BE2C (cell line): ENCODE results near the gene TMEM151B.

Source experiments
- DNase-seq: peaks from one replicate; pipeline ENCODE4 v3.0.0-alpha.2; 2020
- H3K27me3 ChIP-seq: fragments of 250-450 bp; sonication (Bioruptor Pico); 2 replicates; pipeline ENCODE4 v1.5.1; 2020; ENCODE audit warnings: mild to moderate bottlenecking
- H3K36me3 ChIP-seq: fragments of 250-450 bp; sonication (Bioruptor Pico); 2 replicates; pipeline ENCODE4 v1.5.1; 2020; ENCODE audit warnings: mild to moderate bottlenecking
- H3K4me1 ChIP-seq: fragments of 250-450 bp; sonication (Bioruptor Pico); 2 replicates; pipeline ENCODE4 v1.5.1; 2020
- H3K4me3 ChIP-seq: 2 replicates; pipeline ENCODE4 v1.5.1; 2011; ENCODE audit warnings: low read depth, low read length
- H3K9me3 ChIP-seq: fragments of 250-450 bp; sonication (Bioruptor Pico); 2 replicates; pipeline ENCODE4 v1.5.1; 2020
- TF ChIP-seq, protein P1 (sequence below): IDR thresholded peaks from 2 replicates; pipeline ENCODE4 v1.5.1; 2012; ENCODE audit warnings: mild to moderate bottlenecking, low read depth, low read length

TMEM151B gene

DNA sequence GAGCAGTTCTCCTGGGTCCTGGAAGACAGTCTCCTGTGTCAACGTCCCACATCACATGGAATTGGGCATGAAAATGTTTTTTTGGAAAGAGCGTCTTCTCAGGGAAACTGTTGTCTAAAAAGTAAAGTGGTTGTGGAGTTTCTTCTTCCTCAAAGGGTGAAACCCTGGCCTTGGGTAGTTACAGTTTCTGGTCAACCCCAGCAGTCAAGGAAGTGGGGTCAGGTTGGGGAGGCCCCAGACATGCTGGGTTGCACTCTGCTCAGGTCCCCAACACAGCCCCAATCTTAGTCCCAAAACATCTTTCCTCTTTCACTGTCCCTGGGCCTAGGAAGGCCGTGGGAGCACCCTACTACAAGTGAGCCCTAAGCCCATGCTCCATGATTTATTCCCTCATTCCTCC lies 3.9 kb upstream of the TMEM151B start:
- H3K9me3 ChIP-seq: no peaks in the 10 kb centered on the region
- peaks cover 1% of the 10 kb centered on the region; the same call in 1 of the 2 replicates for H3K4me1 ChIP-seq
- TF ChIP-seq, protein P1, sequence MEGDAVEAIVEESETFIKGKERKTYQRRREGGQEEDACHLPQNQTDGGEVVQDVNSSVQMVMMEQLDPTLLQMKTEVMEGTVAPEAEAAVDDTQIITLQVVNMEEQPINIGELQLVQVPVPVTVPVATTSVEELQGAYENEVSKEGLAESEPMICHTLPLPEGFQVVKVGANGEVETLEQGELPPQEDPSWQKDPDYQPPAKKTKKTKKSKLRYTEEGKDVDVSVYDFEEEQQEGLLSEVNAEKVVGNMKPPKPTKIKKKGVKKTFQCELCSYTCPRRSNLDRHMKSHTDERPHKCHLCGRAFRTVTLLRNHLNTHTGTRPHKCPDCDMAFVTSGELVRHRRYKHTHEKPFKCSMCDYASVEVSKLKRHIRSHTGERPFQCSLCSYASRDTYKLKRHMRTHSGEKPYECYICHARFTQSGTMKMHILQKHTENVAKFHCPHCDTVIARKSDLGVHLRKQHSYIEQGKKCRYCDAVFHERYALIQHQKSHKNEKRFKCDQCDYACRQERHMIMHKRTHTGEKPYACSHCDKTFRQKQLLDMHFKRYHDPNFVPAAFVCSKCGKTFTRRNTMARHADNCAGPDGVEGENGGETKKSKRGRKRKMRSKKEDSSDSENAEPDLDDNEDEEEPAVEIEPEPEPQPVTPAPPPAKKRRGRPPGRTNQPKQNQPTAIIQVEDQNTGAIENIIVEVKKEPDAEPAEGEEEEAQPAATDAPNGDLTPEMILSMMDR: no peak
- DNase-seq: no peak
- H3K4me3 ChIP-seq: no peak overlapping the region
- H3K36me3 ChIP-seq: no peaks in the 10 kb centered on the region; the same call in 1 of the 2 replicates
- no peaks in the 10 kb centered on the region for H3K27me3 ChIP-seq

DNA sequence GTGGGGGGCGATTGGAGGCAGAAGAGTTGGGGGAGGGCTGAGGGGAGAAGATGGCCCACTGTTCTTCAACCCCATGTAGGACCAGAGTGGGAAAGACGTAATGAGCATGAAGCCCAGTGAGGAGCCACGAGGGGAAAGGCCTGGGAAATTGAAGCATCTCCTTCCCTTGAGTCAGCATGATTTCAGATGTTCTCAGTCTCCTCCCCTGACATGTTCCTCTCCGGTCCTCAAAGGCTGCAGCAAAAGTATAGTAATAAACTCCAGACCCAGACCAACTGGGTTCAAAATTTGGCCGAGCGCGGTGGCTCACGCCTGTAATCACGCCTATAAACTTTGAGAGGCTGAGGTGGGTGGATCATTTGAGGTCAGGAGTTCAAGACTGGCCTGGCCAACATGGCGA lies 3.0 kb upstream of the TMEM151B start:
- DNase-seq: no peak
- Histone ChIP-seq H3K4me1 (peaks cover 4% of the 10 kb centered on the region; the same call in 1 of the 2 replicates), H3K36me3 (no peaks in the 10 kb centered on the region; the same call in 1 of the 2 replicates), H3K4me3 (no peak overlapping the region), H3K27me3 (no peaks in the 10 kb centered on the region), H3K9me3 (no peaks in the 10 kb centered on the region)
- TF ChIP-seq, protein P1: no peak

DNA sequence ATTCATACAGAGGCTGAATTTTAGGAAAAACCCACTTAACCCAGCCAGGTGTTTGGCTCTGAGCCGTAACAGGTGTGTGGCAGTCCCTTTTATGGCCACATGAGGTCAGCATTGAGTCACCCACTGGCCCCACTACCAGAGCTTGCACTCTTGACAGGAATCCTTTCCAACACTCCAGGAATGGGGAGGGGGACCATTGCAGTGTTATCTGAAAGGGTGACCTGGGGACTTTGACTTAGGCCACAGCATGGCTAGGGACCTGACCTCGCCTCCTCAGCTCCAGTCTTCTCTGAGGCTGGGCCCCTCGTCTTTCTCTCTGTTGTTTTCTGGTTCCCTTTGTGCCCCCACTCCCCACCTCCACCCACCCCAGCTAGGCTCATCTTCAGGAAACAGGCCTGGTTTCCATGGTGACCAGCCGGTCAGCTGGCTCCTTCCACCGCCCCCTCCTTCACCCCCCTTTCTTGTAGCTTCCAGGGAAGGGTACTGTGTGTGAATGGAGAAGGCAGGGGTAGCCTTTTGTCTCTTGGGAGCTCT lies 2.1 kb upstream of the TMEM151B start:
- Histone ChIP-seq H3K36me3 (no peaks in the 10 kb centered on the region), H3K4me3 (no peak overlapping the region), H3K4me1 (peaks cover 4% of the 10 kb centered on the region; the same call in 1 of the 2 replicates), H3K9me3 (no peaks in the 10 kb centered on the region), H3K27me3 (no peaks in the 10 kb centered on the region)
- peak; percentile 67 for DNase-seq
- TF ChIP-seq, protein P1: peak; percentile 99

DNA sequence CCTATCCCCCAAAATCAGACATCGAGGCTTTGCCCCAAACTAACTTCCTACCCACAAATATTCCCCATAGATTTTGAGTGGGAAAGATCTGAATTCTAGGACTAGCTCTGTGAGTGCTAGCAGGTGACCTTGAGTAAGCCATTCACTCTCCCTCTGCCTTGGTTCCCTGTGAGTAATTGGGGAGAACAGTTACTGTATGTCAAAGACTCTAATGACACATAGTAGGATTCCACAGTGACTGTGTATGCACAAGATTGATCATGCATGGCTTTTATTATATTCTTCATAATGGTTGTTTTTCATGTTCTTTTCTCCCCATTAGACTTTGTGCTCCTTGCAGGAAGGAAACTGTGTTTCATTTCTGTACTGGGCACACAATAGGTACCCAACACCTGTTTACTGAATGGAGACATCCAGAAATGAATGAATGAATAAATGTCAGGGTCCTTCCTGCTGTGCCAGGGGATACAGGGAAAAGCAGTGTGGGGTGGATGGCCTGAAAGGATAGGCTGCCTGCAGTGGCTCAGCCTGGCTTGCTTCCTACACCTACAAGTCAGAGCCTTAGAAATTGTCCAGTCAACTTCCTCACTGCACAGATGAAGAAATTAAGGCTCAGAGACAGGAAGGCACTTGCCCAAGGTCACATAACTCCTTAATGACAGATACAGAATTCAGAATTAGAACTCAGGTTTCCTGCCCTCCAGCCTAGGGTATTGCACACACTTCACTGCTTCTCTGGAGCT lies 901 bp upstream of the TMEM151B start:
- H3K27me3 ChIP-seq: no peaks in the 10 kb centered on the region
- H3K9me3 ChIP-seq: no peaks in the 10 kb centered on the region
- H3K36me3 ChIP-seq: no peaks in the 10 kb centered on the region
- TF ChIP-seq, protein P1: no peak
- peak overlapping the region; percentile 48; the same call in 1 of the 2 replicates for H3K4me3 ChIP-seq
- DNase-seq: no peak
- peaks cover 4% of the 10 kb centered on the region; the same call in 1 of the 2 replicates for H3K4me1 ChIP-seq

DNA sequence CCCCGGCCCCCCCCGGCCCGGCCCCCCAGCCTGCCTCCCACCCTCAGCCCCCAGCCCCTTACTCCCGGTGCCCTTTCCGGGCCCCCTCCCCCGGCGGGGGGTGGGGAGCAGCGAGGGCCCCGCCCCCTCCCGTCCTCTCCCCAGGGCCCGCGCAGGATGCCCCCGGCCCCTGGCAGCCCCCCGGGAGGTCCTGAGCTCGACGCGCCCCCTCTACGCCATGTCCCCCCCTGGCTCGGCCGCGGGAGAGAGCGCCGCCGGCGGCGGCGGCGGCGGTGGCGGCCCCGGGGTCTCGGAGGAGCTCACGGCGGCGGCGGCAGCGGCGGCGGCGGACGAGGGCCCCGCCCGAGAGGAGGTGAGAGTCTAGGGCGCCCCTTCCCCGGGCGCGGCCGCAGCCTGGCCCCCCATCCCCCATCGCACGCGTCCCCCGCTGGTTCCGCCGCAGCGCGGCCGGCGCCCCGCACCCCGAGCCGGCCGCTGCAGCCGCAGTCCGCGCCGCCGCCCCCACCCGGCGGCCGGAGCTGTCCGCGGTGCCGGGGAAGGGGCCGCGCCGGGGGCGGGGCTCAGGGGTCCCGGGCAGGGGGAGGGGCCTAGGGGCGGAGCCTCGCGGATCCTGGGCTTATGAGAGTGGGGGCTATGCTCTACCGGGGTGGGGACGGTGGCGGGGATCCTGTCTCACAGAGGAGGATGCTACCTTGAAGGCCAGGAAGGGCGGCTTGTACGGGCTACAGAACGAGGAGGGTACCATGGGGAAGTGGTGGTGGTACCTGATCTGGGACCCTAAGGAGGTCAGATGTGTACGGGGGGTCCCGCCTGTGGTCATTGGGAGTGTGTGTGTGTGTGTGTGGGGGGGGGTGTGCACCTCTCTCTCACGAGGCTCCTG lies 516 bp downstream of the TMEM151B start:
- H3K27me3 ChIP-seq: no peaks in the 10 kb centered on the region
- peaks cover 4% of the 10 kb centered on the region; the same call in 1 of the 2 replicates for H3K4me1 ChIP-seq
- H3K9me3 ChIP-seq: no peaks in the 10 kb centered on the region
- peak; percentile 64 for DNase-seq
- H3K4me3 ChIP-seq: peak overlapping the region; percentile 48
- no peaks in the 10 kb centered on the region for H3K36me3 ChIP-seq
- TF ChIP-seq, protein P1: no peak
